Kidney capillary endothelial cell (primary cell): ENCODE measurements around the gene C1QL3.

Experiments
- DNase-seq: peaks from one replicate; pipeline ENCODE4 v3.0.0-alpha.2; 2018; ENCODE audit warnings: low spot score

C1QL3 gene

GRCh38 chr10:16493884-16494536 lies 27.7 kb downstream of the C1QL3 start:
- no peak for DNase-seq

DNA sequence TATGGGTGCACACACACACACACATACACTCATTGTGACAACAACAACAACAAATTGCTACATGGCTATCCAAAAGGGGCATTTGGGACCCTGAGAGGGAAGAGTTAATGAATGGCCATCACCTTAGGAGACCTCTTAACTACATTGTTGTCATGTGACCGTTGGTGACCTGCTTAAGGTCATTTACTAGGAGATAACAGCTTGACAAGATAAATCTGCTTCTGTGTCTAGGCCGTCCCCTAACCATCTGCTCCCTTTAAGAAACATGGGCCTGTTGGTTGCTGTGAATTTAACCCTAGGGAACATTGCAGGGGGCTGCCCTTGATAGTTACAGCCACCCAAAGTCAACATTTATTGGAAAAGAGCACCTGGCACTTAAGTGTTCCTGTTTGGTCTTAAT lies 29.7 kb downstream of the C1QL3 start:
- DNase-seq = no peak

DNA sequence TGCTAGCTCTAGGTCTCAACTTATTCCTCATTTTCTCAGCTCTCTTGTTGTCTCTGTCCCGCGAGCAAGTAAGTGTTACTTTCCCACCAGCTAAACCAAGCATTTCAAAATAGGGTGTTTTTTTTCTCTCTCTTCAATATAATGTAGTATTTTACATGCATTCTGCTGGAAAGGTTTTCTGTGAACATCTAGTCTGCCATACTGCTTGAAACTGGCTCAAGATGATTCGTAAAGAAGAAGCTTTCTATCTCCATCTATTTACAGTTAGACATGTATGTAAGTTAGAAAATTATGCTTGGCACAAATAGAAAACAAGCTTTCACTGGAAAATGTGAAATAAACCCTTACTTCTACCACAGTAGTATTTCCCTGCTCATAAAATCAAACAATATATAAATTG lies 31.2 kb downstream of the C1QL3 start:
- DNase-seq = no peak

GRCh38 chr10:16483241-16483917 lies 38.3 kb downstream of the C1QL3 start:
- DNase-seq = no peak

- DNase-seq = no peak
Observed at GRCh38 chr10:16481052-16481728, 40.5 kb downstream of the C1QL3 start.

- peak; percentile 17 for DNase-seq
Observed at GRCh38 chr10:16478801-16479200, 42.9 kb downstream of the C1QL3 start.

DNA sequence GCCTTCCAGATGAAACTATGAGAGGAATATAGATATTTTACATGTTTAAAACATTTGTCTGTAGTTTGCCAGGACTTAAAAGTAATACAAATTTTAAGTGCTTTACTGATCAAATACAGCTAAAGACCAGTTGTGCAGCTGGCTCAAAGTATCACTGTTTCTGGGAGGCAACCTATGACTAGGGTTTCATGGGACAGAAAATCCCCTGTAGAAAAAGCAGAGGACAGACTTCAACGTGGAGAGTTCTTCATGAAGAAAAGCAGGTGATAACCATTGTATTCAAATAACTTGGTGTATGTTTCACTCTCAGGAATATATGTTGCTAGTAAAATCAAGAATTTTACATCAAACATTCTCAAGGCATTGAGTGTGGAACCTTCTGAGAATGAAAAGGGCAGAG lies 43.9 kb downstream of the C1QL3 start:
- no peak for DNase-seq

DNA sequence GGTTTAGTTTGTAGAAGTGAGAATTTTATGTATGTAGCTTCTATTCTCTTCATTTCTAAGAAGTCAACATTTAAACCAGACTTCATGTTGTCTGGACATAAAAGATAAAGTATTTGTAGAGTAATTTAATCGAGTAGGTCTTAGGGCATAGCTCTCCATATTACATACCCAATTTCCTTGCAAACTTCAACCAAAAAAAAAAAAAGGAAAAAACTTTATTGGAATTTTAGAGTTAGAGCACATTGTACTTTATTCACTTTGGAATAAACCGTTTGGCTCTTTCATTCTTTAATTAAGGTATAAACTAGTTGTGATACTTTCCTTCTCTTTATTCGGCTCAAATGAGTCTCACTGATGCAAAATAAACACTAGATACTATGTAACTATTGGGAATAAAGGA lies 48.9 kb downstream of the C1QL3 start:
- no peak for DNase-seq

DNA sequence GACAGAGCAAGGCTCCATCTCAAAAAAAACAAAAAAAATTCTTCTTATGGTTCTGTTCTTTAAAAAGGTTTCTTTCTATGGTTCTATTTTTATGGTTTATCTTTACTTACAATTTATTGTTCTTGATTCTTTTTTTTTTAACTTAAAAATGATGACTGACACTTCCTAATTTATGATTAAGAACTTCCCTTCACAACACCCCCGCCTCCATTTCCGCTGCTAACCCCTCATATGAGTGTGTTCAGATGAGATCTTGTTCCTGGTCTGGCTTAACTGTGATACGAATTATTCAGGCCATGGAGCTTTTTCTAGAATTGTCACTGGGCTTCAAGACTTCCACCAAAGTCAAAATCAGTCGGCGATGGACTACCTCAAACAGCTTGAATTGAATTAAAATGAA lies 50.9 kb downstream of the C1QL3 start:
- DNase-seq = peak; percentile 68

GRCh38 chr10:16466001-16466400 lies 55.7 kb downstream of the C1QL3 start:
- DNase-seq = no peak
